Suppressor macrophage treated with lipopolysaccharide for 1 hour (primary cell): ENCODE measurements around the gene AKAP6.

Experiments used
- DNase-seq, 3 donors: peaks; one replicate each; pipeline ENCODE4 v3.0.0-alpha.2; 2020 to 2022

Gene AKAP6

DNA sequence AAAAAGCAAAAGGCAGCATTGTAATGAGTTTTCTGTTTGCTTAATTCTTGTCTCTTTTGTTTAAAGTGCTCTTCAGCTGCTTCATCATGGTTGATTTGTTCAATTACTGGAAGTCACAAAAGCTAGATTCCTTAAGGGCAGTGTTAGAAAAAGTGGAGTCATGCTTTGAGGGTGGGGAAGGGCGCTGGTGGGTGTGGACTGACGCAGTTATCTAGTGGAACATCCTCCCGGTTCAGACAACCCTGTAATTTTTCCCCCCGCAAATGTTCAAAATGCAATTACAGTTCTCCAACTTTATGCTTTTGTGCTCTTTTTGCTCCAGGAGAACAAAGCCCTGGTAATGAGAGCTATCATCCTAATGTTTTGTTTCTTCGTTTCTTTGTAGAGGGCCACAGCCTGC lies 2.1 kb downstream of the AKAP6 start:
- no peak for DNase-seq

GRCh38 chr14:32332415-32333316 lies 3.6 kb downstream of the AKAP6 start:
- DNase-seq: no peak

DNA sequence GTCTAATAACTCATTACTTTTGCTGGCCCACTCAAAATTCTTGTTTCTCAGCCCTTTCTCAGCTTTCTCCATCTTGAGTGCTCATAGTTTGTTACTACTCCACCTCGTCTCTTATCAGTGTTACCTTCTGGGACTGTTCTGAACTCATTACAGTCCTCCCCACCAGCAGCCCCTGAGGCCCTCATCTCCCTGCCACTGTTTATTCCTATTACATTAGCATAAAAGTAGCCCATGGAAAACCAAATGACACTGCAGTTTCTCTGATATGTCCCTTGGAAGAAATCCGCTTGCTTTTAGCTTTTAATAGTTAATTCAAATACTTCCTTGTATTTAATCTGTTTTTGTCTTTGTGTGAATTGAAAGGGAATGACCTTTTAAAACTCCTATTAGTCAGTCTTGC lies 7.6 kb downstream of the AKAP6 start:
- DNase-seq: no peak

DNA sequence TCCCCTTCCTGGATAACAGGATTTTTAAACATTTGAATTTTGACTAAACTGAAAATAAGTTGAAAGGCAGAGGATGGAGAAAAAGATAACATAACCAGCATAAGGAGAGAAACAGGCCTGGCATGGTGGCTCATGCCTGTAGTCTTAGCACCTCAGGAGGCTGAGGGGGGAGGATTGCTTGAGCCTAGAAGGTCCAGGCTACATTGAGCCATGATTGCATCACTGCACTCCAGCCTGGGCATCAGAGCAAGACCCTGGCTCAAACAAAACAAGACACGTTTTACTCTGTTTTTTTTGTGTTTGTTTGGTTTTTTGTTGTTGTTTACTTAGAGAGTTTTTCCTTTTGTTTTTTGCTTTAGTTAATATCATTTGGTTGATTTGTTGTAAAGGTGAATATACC lies 8.7 kb downstream of the AKAP6 start:
- no peak for DNase-seq

- no peak for DNase-seq
Measured at GRCh38 chr14:32339188-32339587, 10.1 kb downstream of the AKAP6 start.

DNA sequence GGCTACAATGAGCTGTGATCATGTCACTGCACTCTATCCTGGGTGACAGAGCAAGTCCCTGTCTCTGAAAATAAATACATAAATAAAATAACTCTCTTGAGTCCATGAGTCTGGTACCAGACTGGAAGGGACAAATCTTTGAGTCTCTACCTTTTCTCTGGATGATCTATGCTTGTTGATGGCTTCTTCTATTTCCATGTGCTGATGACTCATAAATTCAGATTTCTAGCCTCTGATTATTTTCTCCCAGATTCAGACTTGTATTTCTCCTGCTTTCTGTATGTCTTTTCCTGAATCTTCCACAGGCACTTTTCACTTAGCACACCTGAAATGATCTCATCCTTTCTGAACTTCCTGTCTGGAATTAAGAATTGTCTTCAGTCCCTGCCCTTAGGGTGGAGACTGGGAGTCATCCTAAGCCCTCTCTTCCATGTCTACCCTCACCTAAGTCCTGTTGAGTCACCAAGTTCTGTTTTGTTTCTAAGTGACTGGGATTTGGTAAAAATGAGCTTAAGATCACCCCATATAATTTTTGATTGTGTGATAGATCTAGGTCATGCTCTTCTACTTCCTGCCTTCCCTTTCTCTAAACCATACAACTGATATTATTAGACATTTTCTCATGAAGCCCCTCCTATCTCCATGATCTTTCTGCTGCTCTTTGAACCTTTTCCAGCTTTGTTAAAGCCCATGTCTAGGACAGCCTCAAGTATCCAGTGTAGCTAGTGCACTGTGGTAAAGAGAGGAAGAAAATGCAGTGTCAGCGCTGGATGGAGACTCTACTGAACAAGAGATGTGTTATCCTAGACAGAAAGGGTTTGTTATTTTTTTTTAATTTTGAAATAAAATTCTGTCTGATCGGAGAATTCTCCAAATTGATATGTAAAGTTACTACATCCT lies 13.1 kb downstream of the AKAP6 start:
- DNase-seq: no peak

GRCh38 chr14:32342847-32343194 lies 13.7 kb downstream of the AKAP6 start:
- DNase-seq: no peak

DNA sequence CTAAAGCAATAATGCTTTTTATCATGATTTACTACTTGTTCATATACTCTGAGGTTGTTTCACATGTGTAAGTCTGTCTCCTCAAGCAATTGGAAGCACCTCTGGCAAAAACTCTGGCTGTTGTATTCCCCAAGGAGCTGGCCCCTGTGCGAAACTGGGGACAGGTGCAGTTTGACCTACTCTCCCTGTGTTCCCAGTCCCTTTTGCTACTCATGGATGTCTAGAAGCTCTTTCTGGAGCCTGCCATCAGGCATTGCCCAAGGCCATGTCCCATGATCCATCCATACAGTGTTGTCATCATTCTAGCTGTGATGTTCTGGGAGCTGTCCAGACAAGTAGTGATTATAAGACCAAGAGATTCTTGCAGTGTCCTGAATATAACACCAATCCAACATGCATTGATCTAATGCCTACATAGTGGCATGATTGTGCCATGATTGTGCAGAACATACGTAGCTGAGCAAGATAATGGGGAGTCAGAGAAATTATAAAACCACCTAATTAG lies 14.9 kb downstream of the AKAP6 start:
- DNase-seq: no peak

- DNase-seq: peak in 1 of 3 donors; percentile 4
Measured at GRCh38 chr14:32345311-32345791, 16.3 kb downstream of the AKAP6 start.

DNA sequence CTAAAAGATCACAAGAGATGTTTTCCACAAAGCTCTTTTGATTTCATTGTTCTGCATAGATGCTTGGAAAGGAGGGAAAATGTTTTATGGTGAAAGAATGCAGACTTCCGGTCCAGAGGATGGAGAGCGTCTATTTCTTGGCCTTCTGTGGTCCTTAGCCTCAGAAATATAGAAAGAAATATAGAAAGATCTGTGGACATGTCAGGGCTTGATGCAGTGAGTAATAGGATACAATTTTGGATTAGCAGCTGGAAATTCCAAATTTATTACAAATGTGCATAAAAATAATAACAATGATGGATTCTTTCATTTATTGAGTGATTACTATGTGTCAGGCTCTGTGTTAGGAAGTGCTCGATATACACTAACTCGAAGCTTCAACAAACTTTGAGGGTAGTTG lies 20.2 kb downstream of the AKAP6 start:
- no peak for DNase-seq

DNA sequence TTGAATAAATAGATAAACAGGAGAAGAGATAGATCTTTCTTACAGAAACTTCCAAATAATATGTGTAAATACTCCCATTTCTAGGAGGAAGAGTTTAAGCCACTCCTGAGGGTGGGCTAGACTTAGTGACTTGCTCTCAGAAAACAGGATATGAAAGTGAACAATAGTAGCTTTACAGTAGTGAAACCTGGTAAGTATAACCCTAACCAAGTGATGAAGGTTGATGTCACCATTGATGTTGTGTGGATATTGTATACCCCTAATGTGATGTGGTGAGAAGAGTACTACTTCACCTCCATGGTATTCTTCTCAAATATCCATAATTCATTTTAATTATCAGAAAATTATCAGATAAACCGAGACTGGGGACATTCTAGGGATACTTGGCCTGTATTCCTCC lies 20.9 kb downstream of the AKAP6 start:
- no peak for DNase-seq

GRCh38 chr14:32352631-32353030 lies 23.5 kb downstream of the AKAP6 start:
- DNase-seq: no peak

GRCh38 chr14:32354716-32355115 lies 25.6 kb downstream of the AKAP6 start:
- DNase-seq: no peak

DNA sequence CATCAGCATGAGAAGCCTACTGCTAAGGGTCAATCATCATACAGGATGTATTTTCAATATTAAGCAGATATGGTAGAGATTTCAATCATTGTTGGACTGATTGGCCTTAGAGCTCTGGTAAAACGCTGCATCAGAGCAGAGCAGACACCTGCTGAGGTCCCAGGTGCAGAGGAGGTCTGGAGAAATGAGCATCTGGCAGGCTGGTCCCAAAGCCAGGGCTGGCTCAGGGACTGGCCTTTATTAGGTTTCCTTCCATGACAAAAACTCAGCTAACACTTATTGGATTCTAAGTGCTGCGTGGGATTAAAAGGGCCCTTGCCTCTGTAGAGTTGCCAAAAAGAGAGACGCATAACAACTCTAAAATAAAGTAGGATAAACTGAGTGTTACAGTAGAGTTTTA lies 29.7 kb downstream of the AKAP6 start:
- no peak for DNase-seq

GRCh38 chr14:32361674-32362073 lies 32.6 kb downstream of the AKAP6 start:
- no peak for DNase-seq

DNA sequence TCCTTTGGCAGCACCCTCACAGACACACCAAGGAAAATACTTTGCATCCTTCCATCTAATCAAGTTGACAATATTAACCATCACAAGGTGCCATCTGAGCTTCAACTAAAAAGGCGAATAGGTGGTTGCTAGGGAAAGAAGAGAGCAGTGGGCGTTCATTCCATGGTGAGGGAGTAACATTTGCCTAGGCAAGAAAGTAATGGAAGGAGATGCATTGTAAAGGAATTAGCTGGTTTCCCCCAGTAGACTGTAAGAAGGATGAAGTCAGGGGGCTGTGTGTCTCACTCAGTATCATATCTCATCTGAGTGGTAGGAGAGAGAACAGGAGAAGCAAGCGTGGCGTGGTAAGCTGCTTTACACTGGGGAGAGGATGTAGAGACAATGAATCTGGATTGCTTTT lies 34.7 kb downstream of the AKAP6 start:
- DNase-seq: no peak

- DNase-seq: no peak
Measured at GRCh38 chr14:32364941-32365340, 35.8 kb downstream of the AKAP6 start.

GRCh38 chr14:32366256-32366879 lies 37.3 kb downstream of the AKAP6 start:
- no peak for DNase-seq

DNA sequence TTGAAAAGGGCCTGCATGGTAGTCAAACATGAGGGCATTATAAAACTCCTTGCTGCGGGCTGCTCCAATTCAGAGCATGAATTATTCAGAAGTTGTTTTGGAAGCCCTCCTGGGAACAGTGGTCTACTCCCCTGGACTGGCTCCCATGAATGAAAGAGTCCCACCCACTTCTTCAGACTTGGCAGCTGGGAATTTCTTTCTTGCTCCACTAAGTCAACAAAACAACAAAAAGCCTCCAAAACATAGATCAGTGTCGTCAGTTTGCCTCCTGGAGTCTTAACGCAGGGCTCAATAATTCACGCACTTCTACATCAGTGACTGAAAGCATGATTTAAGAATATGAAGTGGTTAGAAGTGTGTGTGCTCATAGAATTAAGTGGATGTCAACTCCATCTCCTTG lies 37.9 kb downstream of the AKAP6 start:
- no peak for DNase-seq

- DNase-seq: no peak
Measured at GRCh38 chr14:32367516-32367915, 38.4 kb downstream of the AKAP6 start.

DNA sequence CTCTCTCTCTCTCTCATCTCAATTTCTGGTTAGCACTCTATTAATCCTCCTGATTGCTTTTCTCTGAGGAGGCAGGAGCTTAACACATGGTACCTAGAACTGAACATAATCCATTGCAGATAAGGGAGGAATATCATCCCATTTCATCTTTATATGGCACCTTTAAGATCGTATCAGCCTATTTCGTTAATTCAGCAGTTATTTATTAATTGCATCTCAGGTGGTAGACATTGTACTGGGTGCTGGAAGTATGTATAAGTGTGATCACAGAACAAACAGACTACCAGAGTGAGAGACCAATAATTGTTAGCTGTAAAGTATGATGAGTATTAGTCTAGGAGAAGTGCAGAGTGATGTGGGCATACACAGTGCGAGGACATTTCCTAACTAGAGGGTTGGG lies 39.0 kb downstream of the AKAP6 start:
- no peak for DNase-seq

GRCh38 chr14:32370714-32371113 lies 41.6 kb downstream of the AKAP6 start:
- DNase-seq: peak in 1 of 3 donors; percentile 17

- DNase-seq: no peak
Measured at GRCh38 chr14:32372154-32372553, 43.1 kb downstream of the AKAP6 start.
